Smooth muscle cell (in vitro differentiated cells): ENCODE data around the gene CSTF2T. TPM values are rescaled to one million over a fixed set of nuclear protein-coding genes. Genes with fewer than 3 reads are reported as not detected.

Experiments used
- DNase-seq: peaks from one replicate; lab custom pipeline; 2025; ENCODE audit not compliant: unreplicated experiment; lab: John Stamatoyannopoulos, UW
- H2AFZ ChIP-seq: fragments of 200-600 bp; sonication (generic); 2 replicates; pipeline ENCODE4 v1.6.0; 2016; ENCODE audit warnings: antibody characterized with exemption, low read depth, mild to moderate bottlenecking
- H3F3A ChIP-seq: fragments of 200-600 bp; sonication (generic); 2 replicates; pipeline ENCODE4 v1.6.0; 2017; ENCODE audit warnings: antibody characterized with exemption, low read depth
- H3K27ac ChIP-seq: fragments of 200-600 bp; sonication (generic); 2 replicates; pipeline ENCODE4 v1.5.1; 2016; ENCODE audit warnings: low read depth, mild to moderate bottlenecking
- H3K27me3 ChIP-seq: fragments of 200-600 bp; sonication (generic); 2 replicates; pipeline ENCODE4 v1.6.1; 2016; ENCODE audit warnings: low read depth, mild to moderate bottlenecking
- H3K36me3 ChIP-seq: fragments of 200-600 bp; sonication (generic); 2 replicates; pipeline ENCODE4 v1.5.1; 2016; ENCODE audit warnings: low read depth
- H3K4me1 ChIP-seq: fragments of 200-600 bp; sonication (generic); 2 replicates; pipeline ENCODE4 v1.5.1; 2016; ENCODE audit warnings: low read depth
- H3K4me2 ChIP-seq: fragments of 200-600 bp; sonication (generic); 2 replicates; pipeline ENCODE4 v1.6.0; 2016; ENCODE audit warnings: mild to moderate bottlenecking
- H3K4me3 ChIP-seq: fragments of 200-600 bp; sonication (generic); 2 replicates; pipeline ENCODE4 v1.5.1; 2016; ENCODE audit warnings: mild to moderate bottlenecking
- H3K79me2 ChIP-seq: fragments of 200-600 bp; sonication (generic); 2 replicates; pipeline ENCODE4 v1.6.0; 2016; ENCODE audit warnings: low read depth, mild to moderate bottlenecking
- H3K9ac ChIP-seq: fragments of 200-600 bp; sonication (generic); 2 replicates; pipeline ENCODE4 v1.6.0; 2016; ENCODE audit warnings: low read depth
- H3K9me3 ChIP-seq: fragments of 200-600 bp; sonication (generic); replicated peaks from 2 replicates; pipeline ENCODE4 v1.5.1; 2016; ENCODE audit warnings: low read depth
- H4K20me1 ChIP-seq: fragments of 200-600 bp; sonication (generic); 2 replicates; pipeline ENCODE4 v1.6.0; 2016; ENCODE audit warnings: low read depth
- CTCF ChIP-seq: fragments of 200-600 bp; sonication (generic); IDR thresholded peaks from 2 replicates; pipeline ENCODE4 v1.5.1; 2017; ENCODE audit warnings: borderline replicate concordance, mild to moderate bottlenecking, antibody characterized with exemption; ENCODE audit not compliant: insufficient read depth, poor library complexity, severe bottlenecking
- WGBS: methylation state at CpG from one replicate; pipeline ENCODE4 v1.1.7; 2016; ENCODE audit warnings: low lambda C conversion rate; 5-methylcytosine and 5-hydroxymethylcytosine counted together
- polyA plus RNA-seq: library from polyadenylated mRNA; unstranded; fragments of >200 nt; fragmentation: Nextera tagmentation; extraction: Ambion mirVana; gene quantifications from 2 replicates; pipeline ENCODE4 v1.2.1, GENCODE V29; 2016
- total RNA-seq: library from RNA; depleted of rRNA; stranded (reverse); fragments of >200 nt; gene quantifications from 2 replicates; pipeline ENCODE4 v1.2.3, GENCODE V29; 2014

Gene CSTF2T
- total RNA-seq, result 18.5 and 19.6 TPM in 2 replicates
- 7.1 and 8.3 TPM in 2 replicates for polyA plus RNA-seq

- H3K79me2 ChIP-seq, result peaks cover 28% of the 10 kb centered on the region
- no peak for TF ChIP-seq CTCF
- peaks cover 17% of the 10 kb centered on the region for H4K20me1 ChIP-seq
- H3K27ac ChIP-seq, result peak within 1 kb of the TSS; percentile 98
- peaks cover 43% of the 10 kb centered on the region for H3K4me1 ChIP-seq
- peaks cover 6% of the 10 kb centered on the region for H3F3A ChIP-seq
- H3K4me3 ChIP-seq, result peak within 1 kb of the TSS; percentile 88
- no peaks in the 10 kb centered on the region for H3K27me3 ChIP-seq
- H2AFZ ChIP-seq, result peak within 1 kb of the TSS; percentile 94
- H3K9ac ChIP-seq, result peak within 1 kb of the TSS; percentile 99
- no peaks in the 10 kb centered on the region for H3K9me3 ChIP-seq
- DNase-seq, result peak; percentile 78
- H3K36me3 ChIP-seq, result no peaks in the 10 kb centered on the region
- H3K4me2 ChIP-seq, result peak within 1 kb of the TSS; percentile 84
- WGBS, result under 1% methylated on average over 45 of the region's 45 CpGs
Measured at GRCh38 chr10:51699475-51700227, at the start of gene CSTF2T. TSS of gene CSTF2T (minus strand) at chr10:51699595. CDS start at chr10:51699549, 46 bp downstream.

- peaks cover 6% of the 10 kb centered on the region for H3K4me1 ChIP-seq
- no peaks in the 10 kb centered on the region for H3K36me3 ChIP-seq
- H4K20me1 ChIP-seq, result no peaks in the 10 kb centered on the region
- no peaks in the 10 kb centered on the region for H3F3A ChIP-seq
- no peak overlapping the region for H3K27ac ChIP-seq
- WGBS, result 91% methylated on average over 1 of the region's 1 CpG
- no peak overlapping the region for H3K4me2 ChIP-seq
- H3K79me2 ChIP-seq, result no peaks in the 10 kb centered on the region
- no peak for DNase-seq
- no peaks in the 10 kb centered on the region for H3K27me3 ChIP-seq
- no peak for TF ChIP-seq CTCF
- H3K9ac ChIP-seq, result no peak overlapping the region
- H2AFZ ChIP-seq, result no peak overlapping the region
- H3K9me3 ChIP-seq, result no peaks in the 10 kb centered on the region
- no peak overlapping the region for H3K4me3 ChIP-seq
Measured at GRCh38 chr10:51748959-51749358, 49.6 kb upstream of the CSTF2T start.

GRCh38 chr10:51747216-51747615 is 47.8 kb upstream of the CSTF2T start:
- Histone ChIP-seq H3K27me3 (no peaks in the 10 kb centered on the region), H3F3A (no peaks in the 10 kb centered on the region), H3K27ac (no peak overlapping the region), H4K20me1 (no peaks in the 10 kb centered on the region), H3K4me3 (no peak overlapping the region), H3K9me3 (no peaks in the 10 kb centered on the region), H3K79me2 (no peaks in the 10 kb centered on the region), H2AFZ (no peak overlapping the region), H3K4me1 (peaks cover 11% of the 10 kb centered on the region), H3K9ac (no peak overlapping the region), H3K4me2 (no peak overlapping the region), H3K36me3 (no peaks in the 10 kb centered on the region)
- no peak for DNase-seq
- TF ChIP-seq CTCF, result no peak
- WGBS, result 93% methylated on average over 1 of the region's 1 CpG

- no peaks in the 10 kb centered on the region for H3F3A ChIP-seq
- H3K27ac ChIP-seq, result no peak overlapping the region
- 94% methylated on average over 2 of the region's 2 CpGs for WGBS
- no peak for DNase-seq
- H2AFZ ChIP-seq, result no peak overlapping the region
- H3K4me1 ChIP-seq, result peaks cover 11% of the 10 kb centered on the region
- no peaks in the 10 kb centered on the region for H3K27me3 ChIP-seq
- no peak overlapping the region for H3K4me3 ChIP-seq
- no peaks in the 10 kb centered on the region for H3K36me3 ChIP-seq
- H3K9me3 ChIP-seq, result no peaks in the 10 kb centered on the region
- no peak overlapping the region for H3K4me2 ChIP-seq
- no peaks in the 10 kb centered on the region for H4K20me1 ChIP-seq
- H3K79me2 ChIP-seq, result no peaks in the 10 kb centered on the region
- H3K9ac ChIP-seq, result no peak overlapping the region
- no peak for TF ChIP-seq CTCF
Measured at GRCh38 chr10:51745397-51745796, 46.0 kb upstream of the CSTF2T start.
